ENCODE measurements around the gene GTPBP6. TPM values are rescaled to one million over a fixed set of nuclear protein-coding genes. Genes with fewer than 3 reads are reported as not detected.
A peak's percentile ranks its signal among the peaks of the same experiment; 100 is the strongest.

The GTPBP6 gene
- total RNA-seq, 4 donors from 2014 or later: 35.3 to 53.5 (median 46.3) TPM

- Histone ChIP-seq H3K4me3 (peak overlapping the region; percentile 68 to 83), H3K9me3 (no peaks in the 10 kb centered on the region), H3K27me3 (peaks cover 9% of the 10 kb centered on the region), H3K27ac (peak overlapping the region; percentile 43 to 98 (median 96)), H3K4me1 (peaks cover 0 to 43% (median 9%) of the 10 kb centered on the region in 3 donors), H3K36me3 (peaks cover 0 to 19% of the 10 kb centered on the region in 2 donors)
- TF ChIP-seq POLR2A (IDR thresholded peaks at IDR 0.05) (no peak), POLR2AphosphoS5 (IDR thresholded peaks at IDR 0.05) (no peak), EP300 (IDR thresholded peaks at IDR 0.05) (no peak), CTCF (IDR thresholded peaks at IDR 0.05) (no peak)
- no peak for ATAC-seq
- no CpG with 5 or more reads among the region's 41 CpGs for WGBS, 2 donors (ENCODE audit: low coverage in 1 of 2)
Observed at GRCh38 chrX:319579-320125, 1.1 kb upstream of the GTPBP6 start.

GRCh38 chrX:318068-318738 lies 393 bp downstream of the GTPBP6 start:
- Histone ChIP-seq H3K9me3 (no peaks in the 10 kb centered on the region), H3K27ac (peak overlapping the region; percentile 39 to 98 (median 96)), H3K27me3 (no peaks in the 10 kb centered on the region), H3K4me3 (peak overlapping the region; percentile 34 to 83), H3K36me3 (peaks cover 0 to 33% of the 10 kb centered on the region in 2 donors), H3K4me1 (peaks cover 0 to 42% (median 9%) of the 10 kb centered on the region in 3 donors)
- ATAC-seq: peak; percentile 84
- 4% methylated on average over 5 to 16 of the region's 61 CpGs for WGBS, 2 donors (ENCODE audit: low coverage in 1 of 2)
- TF ChIP-seq POLR2AphosphoS5 (IDR thresholded peaks at IDR 0.05) (peak; percentile 11), POLR2A (IDR thresholded peaks at IDR 0.05) (peak; percentile 75 to 87), CTCF (IDR thresholded peaks at IDR 0.05) (peak in 2 of 4 experiments; percentile 5 to 7), EP300 (IDR thresholded peaks at IDR 0.05) (no peak)

DNA sequence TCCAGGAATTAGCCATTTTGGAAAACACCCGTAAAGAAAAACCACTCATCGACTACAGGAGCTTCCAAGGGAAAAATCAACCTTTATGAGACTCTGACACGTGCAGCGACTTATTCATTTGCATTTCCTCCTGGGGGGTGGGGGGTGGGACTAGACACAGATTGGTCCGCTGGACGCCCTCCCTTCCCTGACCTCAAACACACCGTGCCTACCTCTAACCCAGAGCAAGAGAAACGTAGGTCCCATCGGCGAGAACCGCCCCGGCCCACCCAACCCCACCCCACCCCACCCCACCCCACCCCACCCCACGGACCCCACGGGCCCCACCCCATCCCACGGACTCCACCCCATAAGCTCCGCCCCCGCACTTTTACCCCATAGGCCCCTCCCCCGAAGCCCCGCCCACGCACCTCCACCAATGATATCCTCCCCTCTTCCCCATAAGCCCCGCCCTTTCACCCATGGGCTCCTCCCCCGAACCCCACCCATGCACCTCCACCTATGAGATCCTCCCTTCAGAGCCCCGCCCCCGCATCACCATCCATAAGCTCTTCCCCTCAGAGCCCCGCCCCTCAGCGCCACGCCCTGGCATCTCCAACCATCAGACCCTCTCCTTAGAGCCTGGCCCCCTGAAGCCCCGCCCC lies 1.1 kb downstream of the GTPBP6 start:
- Histone ChIP-seq H3K27ac (peak overlapping the region; percentile 30 to 98 (median 96)), H3K36me3 (peaks cover 0 to 40% of the 10 kb centered on the region in 2 donors), H3K27me3 (no peaks in the 10 kb centered on the region), H3K9me3 (no peaks in the 10 kb centered on the region), H3K4me1 (peaks cover 0 to 36% (median 9%) of the 10 kb centered on the region in 3 donors), H3K4me3 (peak overlapping the region; percentile 34 to 83)
- 74% methylated on average over 7 of the region's 28 CpGs; no CpG with 5 or more reads in 1 of the 2 donors for WGBS, 2 donors (ENCODE audit: low coverage in 1 of 2)
- TF ChIP-seq POLR2A (IDR thresholded peaks at IDR 0.05) (no peak), POLR2AphosphoS5 (IDR thresholded peaks at IDR 0.05) (no peak), EP300 (IDR thresholded peaks at IDR 0.05) (no peak), CTCF (IDR thresholded peaks at IDR 0.05) (no peak)
- no peak for ATAC-seq

DNA sequence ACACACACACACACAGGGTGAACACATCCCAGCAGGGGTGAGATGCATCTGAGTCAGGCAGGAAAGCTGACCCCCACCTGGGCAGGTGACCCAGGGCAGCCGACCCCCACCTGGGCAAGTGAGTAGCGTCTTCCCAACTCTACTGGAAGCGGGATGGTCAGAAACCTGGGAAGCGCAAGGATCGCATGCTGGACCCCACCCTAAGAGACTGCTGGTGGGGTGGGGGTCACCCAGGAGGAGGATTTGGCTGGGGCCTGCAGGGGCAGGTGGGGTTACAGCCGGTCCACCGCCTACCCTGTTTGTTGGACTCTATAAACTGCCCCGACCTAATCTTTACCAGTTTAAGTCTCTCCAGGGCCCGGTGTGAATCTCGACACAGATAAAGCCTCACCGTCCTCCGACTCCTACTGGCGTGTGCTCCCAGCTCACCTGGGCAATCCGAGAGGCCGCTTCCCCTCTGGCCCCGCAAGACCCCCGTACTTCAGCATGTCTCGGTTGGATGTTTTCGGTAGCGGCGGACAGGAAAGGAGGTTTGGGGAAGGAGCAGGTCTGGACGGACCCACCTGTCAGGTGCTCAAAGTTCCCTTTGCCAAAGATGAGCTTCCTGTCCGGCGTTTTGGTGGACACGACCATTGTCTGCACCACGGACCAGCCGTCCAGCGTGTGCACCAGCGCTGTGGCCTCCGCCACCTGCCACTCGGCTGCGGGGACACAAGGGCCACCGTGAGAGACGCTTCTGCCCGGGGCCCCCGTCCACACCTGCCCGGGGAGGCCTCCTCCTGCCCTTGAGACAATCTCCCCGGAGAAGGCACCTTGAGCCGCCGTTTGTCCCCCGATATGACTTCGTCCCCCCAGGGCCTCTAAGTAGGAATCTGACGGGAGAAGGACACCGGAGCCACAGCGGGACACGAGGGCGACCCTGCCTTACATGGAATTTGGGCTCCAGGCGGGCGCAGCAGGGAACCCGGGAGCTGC lies 2.0 kb downstream of the GTPBP6 start:
- peaks cover 0 to 36% (median 9%) of the 10 kb centered on the region in 3 donors for H3K4me1 ChIP-seq
- no peaks in the 10 kb centered on the region for H3K9me3 ChIP-seq
- TF ChIP-seq POLR2AphosphoS5 (IDR thresholded peaks at IDR 0.05) (no peak), POLR2A (IDR thresholded peaks at IDR 0.05) (no peak), EP300 (IDR thresholded peaks at IDR 0.05) (no peak), CTCF (IDR thresholded peaks at IDR 0.05) (no peak)
- peaks cover 0 to 49% of the 10 kb centered on the region in 2 donors for H3K36me3 ChIP-seq
- peak overlapping the region in 3 of 4 donors; percentile 96 to 98 (median 96) for H3K27ac ChIP-seq
- 82 to 95% methylated on average over 4 to 14 of the region's 50 CpGs for WGBS, 2 donors (ENCODE audit: low coverage in 1 of 2)
- H3K27me3 ChIP-seq: no peaks in the 10 kb centered on the region
- no peak overlapping the region for H3K4me3 ChIP-seq
- ATAC-seq: no peak

Data from gastroesophageal sphincter (tissue), 4 donors.